GM12872 (cell line): ENCODE data around the gene SCN4A.

Source experiments
- TF ChIP-seq, protein P1 (sequence below): IDR thresholded peaks from 3 replicates; pipeline ENCODE4 v1.5.1; 2011; ENCODE audit warnings: low read depth, mild to moderate bottlenecking, low read length, moderate library complexity; ENCODE audit not compliant: insufficient read depth

SCN4A gene

DNA sequence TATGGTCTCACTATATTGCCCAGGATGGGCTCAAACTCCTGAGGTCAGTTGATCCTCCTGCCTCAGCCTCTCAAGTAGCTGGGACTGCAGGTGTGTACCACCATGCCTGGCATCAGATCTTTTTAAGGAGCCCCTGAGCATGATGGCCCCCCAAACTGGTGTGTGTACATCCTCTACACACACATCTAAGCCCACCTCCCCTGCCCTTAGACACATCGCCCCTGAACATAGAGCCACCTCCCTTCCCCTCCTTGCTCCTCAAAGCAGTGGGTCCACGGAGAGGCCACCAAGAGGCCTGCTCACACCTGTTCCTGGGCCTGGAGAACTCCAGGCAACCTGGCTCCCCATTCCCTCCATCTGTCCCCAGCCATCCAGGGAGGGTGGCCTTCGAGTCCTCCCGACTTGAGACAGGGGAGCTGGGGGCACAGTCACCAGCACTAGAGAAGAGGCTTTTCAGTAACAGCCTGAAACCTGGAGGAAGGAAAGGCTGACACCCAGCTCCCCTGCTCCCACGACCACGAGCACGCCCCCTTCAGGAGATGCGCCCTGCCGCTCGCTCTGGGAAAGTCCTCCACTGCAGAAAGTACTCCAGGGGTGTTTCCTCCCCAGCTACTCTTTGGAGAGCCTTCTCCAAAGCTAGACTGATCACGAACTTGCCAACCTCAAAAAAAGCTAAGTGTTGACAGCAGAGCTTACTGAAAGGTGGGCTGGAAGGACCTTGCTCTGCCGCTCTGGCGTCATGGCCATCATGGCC, 12.8 kb upstream of the SCN4A start:
- TF ChIP-seq, protein P1, sequence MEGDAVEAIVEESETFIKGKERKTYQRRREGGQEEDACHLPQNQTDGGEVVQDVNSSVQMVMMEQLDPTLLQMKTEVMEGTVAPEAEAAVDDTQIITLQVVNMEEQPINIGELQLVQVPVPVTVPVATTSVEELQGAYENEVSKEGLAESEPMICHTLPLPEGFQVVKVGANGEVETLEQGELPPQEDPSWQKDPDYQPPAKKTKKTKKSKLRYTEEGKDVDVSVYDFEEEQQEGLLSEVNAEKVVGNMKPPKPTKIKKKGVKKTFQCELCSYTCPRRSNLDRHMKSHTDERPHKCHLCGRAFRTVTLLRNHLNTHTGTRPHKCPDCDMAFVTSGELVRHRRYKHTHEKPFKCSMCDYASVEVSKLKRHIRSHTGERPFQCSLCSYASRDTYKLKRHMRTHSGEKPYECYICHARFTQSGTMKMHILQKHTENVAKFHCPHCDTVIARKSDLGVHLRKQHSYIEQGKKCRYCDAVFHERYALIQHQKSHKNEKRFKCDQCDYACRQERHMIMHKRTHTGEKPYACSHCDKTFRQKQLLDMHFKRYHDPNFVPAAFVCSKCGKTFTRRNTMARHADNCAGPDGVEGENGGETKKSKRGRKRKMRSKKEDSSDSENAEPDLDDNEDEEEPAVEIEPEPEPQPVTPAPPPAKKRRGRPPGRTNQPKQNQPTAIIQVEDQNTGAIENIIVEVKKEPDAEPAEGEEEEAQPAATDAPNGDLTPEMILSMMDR, result peak; percentile 22; the same call in 1 of the 3 replicates

DNA sequence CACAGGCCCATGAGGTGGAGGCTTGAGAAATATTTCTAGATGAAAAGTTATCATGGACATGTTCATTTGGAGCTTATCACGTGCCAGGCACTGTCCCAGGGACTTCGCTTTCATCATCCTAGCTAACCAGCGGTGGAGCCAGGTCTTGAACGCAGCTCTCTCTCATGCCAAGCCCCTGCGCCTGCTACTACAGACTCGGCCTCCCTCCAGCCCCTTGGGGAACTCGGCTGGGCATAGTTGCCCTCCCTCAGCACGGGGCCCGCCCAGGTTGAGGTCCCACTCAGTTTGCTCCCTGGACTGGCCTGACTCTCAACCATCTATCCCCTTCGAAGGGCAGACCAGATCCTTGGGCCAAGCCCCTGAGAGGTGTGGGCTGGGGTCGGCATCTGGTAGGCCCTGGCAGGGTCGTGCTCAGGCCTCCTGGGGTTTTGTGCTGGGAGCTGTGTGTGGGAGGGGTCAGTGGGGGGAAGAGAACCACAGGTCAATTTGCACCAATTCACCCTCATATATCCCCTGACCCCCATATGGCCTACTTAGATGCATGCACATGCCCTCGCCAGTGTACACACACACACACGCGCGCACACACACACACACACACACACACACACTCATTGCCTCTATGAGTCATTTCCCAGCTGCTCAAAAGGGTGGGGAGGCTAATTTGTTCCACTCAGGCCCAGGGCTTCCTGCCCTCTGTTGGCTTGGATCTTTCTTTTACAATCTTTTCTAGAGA, 12.1 kb upstream of the SCN4A start:
- TF ChIP-seq, protein P1, result no peak

DNA sequence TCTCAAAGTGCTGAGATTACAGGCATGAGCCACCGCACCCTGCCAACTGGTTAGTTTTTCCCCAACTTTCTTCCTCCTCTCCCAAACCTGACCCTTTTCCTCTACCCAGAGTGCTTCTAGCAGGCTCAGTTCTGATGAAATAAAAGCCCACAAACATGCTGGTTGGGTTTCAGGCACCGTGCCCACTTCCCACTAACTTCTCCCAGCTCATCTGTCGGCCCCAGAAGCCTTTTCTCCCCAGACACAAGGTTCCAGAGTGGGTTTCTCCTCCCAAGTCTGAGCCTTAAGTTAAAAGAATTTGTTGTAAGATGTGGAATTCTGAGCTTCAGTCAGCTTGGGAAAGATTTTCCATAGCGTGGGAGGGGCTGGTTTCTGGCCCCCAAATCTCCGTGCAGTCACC, 11.5 kb upstream of the SCN4A start:
- TF ChIP-seq, protein P1, result no peak

DNA sequence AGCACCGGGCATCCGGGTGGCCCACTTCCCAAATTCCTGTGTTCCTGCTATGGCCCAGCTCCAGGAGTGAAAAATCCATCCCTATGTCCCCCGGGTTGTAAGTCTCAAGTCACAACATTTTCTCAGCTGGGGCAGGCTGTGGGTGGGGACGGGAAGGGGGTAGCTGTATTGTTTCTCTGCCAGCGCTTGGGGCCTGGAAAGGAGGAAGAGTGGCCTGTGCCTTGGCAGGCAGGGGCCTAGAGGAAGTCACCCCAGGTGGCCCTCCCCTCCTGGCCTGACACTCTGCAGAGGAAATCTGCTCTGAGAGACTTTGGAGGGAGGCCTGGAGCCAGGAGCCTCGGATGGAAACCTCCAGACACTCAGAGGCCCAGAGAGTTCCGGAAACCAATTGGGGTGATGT, 10.6 kb upstream of the SCN4A start:
- TF ChIP-seq, protein P1, result no peak

DNA sequence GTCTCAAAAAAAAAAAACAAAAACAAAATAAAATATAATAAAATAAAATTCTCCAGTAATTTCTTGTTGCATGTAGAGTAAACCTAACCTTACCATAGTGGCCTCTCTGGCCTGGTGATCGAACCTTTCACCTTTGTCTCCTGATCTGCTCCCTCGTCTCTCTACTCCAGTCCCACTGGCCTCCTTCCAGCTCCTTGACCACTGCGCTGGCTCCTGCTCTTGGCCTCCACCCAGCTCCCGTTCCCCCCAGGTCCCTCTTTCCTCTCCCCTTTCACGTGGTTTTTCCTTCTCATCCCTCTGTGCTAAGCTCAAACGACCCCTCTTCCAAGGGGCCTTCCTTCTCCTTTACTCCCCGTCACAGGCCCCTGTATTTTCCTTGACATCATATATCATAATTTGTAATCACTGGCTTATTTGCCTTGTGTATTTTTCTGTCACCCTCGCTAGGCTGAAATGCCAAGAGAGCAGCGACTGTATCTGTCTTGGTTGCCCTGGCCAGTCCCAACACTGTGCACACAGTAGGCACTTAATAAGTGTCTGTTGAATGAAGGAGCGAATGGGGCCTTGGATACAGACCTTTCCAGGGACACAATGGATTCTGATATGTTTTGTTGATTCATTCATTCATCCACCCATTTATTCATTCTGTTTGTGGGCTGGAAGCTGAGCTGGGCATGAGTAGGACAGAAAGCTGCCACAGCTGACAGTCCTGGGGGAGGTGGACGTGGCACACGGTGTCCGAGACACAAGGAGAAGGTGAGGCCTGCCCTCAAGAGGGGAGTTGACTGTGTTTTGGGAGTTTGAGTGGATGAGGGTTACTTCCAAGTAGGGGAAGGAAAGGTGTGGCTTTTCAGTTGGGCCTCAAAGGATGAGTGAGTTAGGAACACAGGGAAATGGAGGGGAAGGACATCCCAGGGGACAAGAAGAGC, 5.8 kb upstream of the SCN4A start:
- TF ChIP-seq, protein P1, result no peak

DNA sequence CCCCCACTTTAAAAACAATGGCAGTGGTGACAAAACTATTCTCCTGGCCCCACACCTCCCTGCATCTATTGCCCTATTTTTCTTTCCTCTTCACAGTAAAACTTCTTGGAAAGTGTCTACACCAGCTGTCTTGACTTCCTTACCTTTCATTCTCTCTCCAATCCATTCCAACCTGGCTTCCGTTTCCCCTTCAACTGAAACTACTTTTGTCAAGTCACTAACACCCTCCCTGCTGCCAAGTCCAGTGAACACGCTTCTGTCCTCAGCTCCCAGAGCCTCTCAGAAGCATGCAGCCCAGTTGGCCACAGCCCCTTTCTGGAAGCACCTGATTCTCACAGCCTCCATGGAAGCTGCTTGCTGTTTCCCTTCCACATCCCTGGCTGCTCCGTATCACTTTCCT, 4.0 kb upstream of the SCN4A start:
- TF ChIP-seq, protein P1, result no peak
